Neuronal stem cell (in vitro differentiated cells): ENCODE measurements around the gene FBXW10.
"Not testable (repeated sequence)": the region's sequence is repeated elsewhere in the genome, so short reads cannot be mapped to it uniquely, and the experiment has no call there.

Experiments
- DNase-seq: peaks from one replicate; pipeline ENCODE4 v3.0.0-alpha.2; 2013; ENCODE audit warnings: low spot score
- H2AFZ ChIP-seq: one replicate; pipeline ENCODE4 v1.6.1; 2013; ENCODE audit warnings: mild to moderate bottlenecking, low read length, inconsistent platforms
- H2AK5ac ChIP-seq: 2 replicates; pipeline ENCODE4 v1.6.1; 2013; ENCODE audit warnings: low read depth, mild to moderate bottlenecking, inconsistent platforms, low read length, moderate library complexity, mixed read lengths
- H2BK120ac ChIP-seq: 2 replicates; pipeline ENCODE4 v1.6.1; 2013; ENCODE audit warnings: low read depth, mild to moderate bottlenecking, inconsistent platforms, low read length, moderate library complexity, mixed read lengths
- H2BK12ac ChIP-seq: one replicate; pipeline ENCODE4 v1.6.1; 2013; ENCODE audit warnings: low read length, inconsistent platforms
- H2BK15ac ChIP-seq: 2 replicates; pipeline ENCODE4 v1.6.1; 2013; ENCODE audit warnings: mild to moderate bottlenecking, low read length, inconsistent platforms, mixed read lengths
- H2BK5ac ChIP-seq: one replicate; pipeline ENCODE4 v1.6.1; 2013; ENCODE audit warnings: inconsistent platforms, mild to moderate bottlenecking, low read length, moderate library complexity
- H3K14ac ChIP-seq: one replicate; pipeline ENCODE4 v1.6.1; 2013; ENCODE audit warnings: low read length, inconsistent platforms
- H3K18ac ChIP-seq: 2 replicates; pipeline ENCODE4 v1.6.1; 2013; ENCODE audit warnings: low read length, inconsistent platforms
- H3K23ac ChIP-seq: 2 replicates; pipeline ENCODE4 v1.6.1; 2013; ENCODE audit warnings: low read depth, mild to moderate bottlenecking, mixed read lengths, low read length, inconsistent platforms; ENCODE audit not compliant: poor library complexity
- H3K27ac ChIP-seq: replicated peaks from 3 replicates; pipeline ENCODE4 v1.5.1; 2013; ENCODE audit warnings: low read length, inconsistent platforms
- H3K27me3 ChIP-seq, 3 experiments: 2 replicates each; pipeline ENCODE4 v1.6.1; 2013; ENCODE audit warnings: low read length in 3 of 3, mild to moderate bottlenecking in 2 of 3, inconsistent platforms in 1 of 3, low read depth in 1 of 3, mixed read lengths in 1 of 3, moderate library complexity in 1 of 3; ENCODE audit not compliant: control insufficient read depth in 3 of 3, insufficient read depth in 3 of 3
- H3K36me3 ChIP-seq, 2 donors: replicated peaks in 1 of 2; 2 replicates each; pipeline ENCODE4 v1.6.1; 2013; ENCODE audit warnings: low read length in 2 of 2; ENCODE audit not compliant: control insufficient read depth in 2 of 2, insufficient read depth in 2 of 2
- H3K4ac ChIP-seq: 2 replicates; pipeline ENCODE4 v1.6.1; 2013; ENCODE audit warnings: inconsistent platforms, mild to moderate bottlenecking, low read length, moderate library complexity
- H3K4me1 ChIP-seq, 2 donors: 1 replicate in 1 of 2; 2 replicates in 1 of 2; pipeline ENCODE4 v1.6.1; 2013; ENCODE audit warnings: low read length in 2 of 2, low read depth in 1 of 2; ENCODE audit not compliant: control insufficient read depth in 2 of 2, insufficient read depth in 1 of 2
- H3K4me2 ChIP-seq: one replicate; pipeline ENCODE4 v1.6.1; 2013; ENCODE audit warnings: mild to moderate bottlenecking, low read length, inconsistent platforms; ENCODE audit not compliant: insufficient read depth, poor library complexity, severe bottlenecking
- H3K4me3 ChIP-seq, 2 donors: 2 replicates each; pipeline ENCODE4 v1.5.1; 2013; ENCODE audit warnings: low read length in 2 of 2, mild to moderate bottlenecking in 2 of 2, inconsistent platforms in 1 of 2, moderate library complexity in 1 of 2
- H3K79me1 ChIP-seq: one replicate; pipeline ENCODE4 v1.6.1; 2013; ENCODE audit warnings: low read depth, mild to moderate bottlenecking, inconsistent platforms, low read length, moderate library complexity
- H3K9ac ChIP-seq: one replicate; pipeline ENCODE4 v1.6.1; 2013; ENCODE audit warnings: mild to moderate bottlenecking, low read depth, low read length, inconsistent platforms; ENCODE audit not compliant: poor library complexity
- H3K9me3 ChIP-seq, 2 donors: replicated peaks in 1 of 2; 2 replicates each; pipeline versions ENCODE3 to v1.6.1; 2013; ENCODE audit warnings: low read length in 2 of 2, mild to moderate bottlenecking in 2 of 2, inconsistent platforms in 1 of 2, low read depth in 1 of 2, mixed read lengths in 1 of 2, moderate library complexity in 1 of 2; ENCODE audit not compliant: control insufficient read depth in 2 of 2, insufficient read depth in 1 of 2
- H4K8ac ChIP-seq: one replicate; pipeline ENCODE4 v1.6.1; 2013; ENCODE audit warnings: low read depth, mild to moderate bottlenecking, inconsistent platforms, low read length, moderate library complexity
- H4K91ac ChIP-seq: one replicate; pipeline ENCODE4 v1.6.1; 2013; ENCODE audit warnings: low read length, low read depth, mild to moderate bottlenecking, inconsistent platforms; ENCODE audit not compliant: poor library complexity
- WGBS, 2 donors: extraction: QIAGEN DNeasy Blood & Tissue Kit; methylation state at CpG; one replicate each; pipeline ENCODE4 v1.1.7; 2013; ENCODE audit warnings: missing lambda C conversion rate in 2 of 2, mixed read lengths in 1 of 2; ENCODE audit not compliant: insufficient read length in 2 of 2, insufficient replicate concordance in 1 of 2; ENCODE audit errors: extremely low coverage in 2 of 2; 5-methylcytosine and 5-hydroxymethylcytosine counted together

Gene FBXW10

DNA sequence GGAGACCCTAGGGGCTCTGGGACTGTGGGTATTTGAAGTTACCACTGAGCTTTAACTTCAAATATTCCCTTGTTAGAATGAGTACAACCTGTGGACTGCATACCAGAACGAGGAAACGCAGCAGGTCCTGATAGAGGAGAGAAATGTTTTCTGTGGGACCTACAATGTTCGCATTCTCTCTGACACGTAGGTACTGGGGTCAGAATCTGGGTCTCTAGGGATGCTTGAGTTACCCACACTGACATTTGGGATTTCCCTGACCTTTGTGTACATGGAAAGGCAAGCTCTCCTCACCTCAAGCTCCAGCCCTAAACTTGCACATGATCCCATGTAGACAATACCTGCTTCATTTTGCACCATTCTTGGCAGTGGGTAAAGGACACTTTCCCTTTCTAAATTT lies 12.1 kb downstream of the FBXW10 start:
- not testable (repeated sequence) for H2BK12ac ChIP-seq, H2BK120ac ChIP-seq, H3K18ac ChIP-seq, H2AFZ ChIP-seq, H3K4me3 ChIP-seq, H3K27me3 ChIP-seq, H2BK15ac ChIP-seq, H3K9ac ChIP-seq, H2BK5ac ChIP-seq, H4K91ac ChIP-seq, DNase-seq, H2AK5ac ChIP-seq, H3K27ac ChIP-seq, H3K4ac ChIP-seq, H3K23ac ChIP-seq, H3K4me2 ChIP-seq, H3K4me1 ChIP-seq, H4K8ac ChIP-seq, H3K9me3 ChIP-seq, H3K36me3 ChIP-seq, H3K14ac ChIP-seq, H3K79me1 ChIP-seq
- WGBS, 2 donors: no CpG with 5 or more reads among the region's 4 CpGs

DNA sequence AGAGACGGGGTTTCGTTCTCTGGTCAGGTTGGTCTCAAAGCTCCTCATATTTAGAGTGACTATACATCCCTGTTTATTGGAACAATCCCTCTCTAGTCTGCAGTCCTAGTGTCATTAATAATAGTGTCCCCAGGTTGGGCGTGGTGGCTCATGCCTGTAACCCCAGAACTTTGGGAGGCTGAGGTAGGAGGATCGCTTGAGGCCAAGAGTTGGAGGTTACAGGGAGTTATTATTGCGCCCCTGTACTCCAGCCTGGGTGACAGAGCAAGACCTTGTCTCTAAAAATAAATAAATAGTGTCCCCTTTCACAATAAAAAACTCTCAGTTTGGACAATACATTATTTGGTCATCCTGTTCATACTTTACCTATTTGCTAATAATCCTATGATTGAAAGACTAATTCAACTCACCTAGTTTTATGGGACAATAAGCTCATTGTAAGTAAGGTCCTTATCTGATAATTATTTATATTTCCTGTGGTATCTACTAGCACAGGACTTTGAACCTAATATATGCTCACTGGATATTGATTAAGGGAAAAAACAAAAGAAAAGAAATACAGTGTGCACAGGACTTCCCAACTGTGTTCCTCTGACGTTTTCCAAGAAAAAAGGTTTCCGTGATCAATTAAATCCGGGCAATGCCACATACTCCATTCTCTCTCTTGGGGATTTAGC lies 13.7 kb downstream of the FBXW10 start:
- H3K79me1 ChIP-seq, H4K8ac ChIP-seq, H3K36me3 ChIP-seq, H2BK12ac ChIP-seq, H3K4me2 ChIP-seq, H3K9me3 ChIP-seq, H3K4me3 ChIP-seq, DNase-seq, H3K4me1 ChIP-seq, H2BK15ac ChIP-seq, H2BK120ac ChIP-seq, H2AK5ac ChIP-seq, H2BK5ac ChIP-seq, H3K27ac ChIP-seq, H3K23ac ChIP-seq, H3K27me3 ChIP-seq, H3K9ac ChIP-seq, H3K18ac ChIP-seq, H4K91ac ChIP-seq, H2AFZ ChIP-seq, H3K4ac ChIP-seq, H3K14ac ChIP-seq: not testable (repeated sequence)
- WGBS, 2 donors: no CpG with 5 or more reads among the region's 8 CpGs

DNA sequence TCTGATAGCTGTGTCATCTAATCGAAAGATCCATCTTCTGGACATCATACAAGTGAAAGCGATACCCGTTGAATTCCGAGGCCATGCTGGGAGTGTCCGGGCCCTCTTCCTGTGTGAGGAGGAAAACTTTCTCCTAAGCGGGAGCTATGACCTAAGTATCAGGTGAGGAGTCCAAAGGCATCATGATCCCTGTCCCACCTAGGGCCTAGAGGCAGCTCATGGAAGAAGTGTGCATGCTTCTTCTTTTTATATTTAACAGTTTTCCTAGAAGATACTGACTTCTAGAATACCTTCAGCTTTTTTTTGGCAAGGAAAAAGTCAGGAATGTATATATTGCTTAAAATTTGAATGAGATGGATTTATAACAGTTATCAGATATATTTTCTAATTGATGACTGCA lies 14.5 kb downstream of the FBXW10 start:
- no CpG with 5 or more reads among the region's 6 CpGs for WGBS, 2 donors
- not testable (repeated sequence) for H3K27ac ChIP-seq

DNA sequence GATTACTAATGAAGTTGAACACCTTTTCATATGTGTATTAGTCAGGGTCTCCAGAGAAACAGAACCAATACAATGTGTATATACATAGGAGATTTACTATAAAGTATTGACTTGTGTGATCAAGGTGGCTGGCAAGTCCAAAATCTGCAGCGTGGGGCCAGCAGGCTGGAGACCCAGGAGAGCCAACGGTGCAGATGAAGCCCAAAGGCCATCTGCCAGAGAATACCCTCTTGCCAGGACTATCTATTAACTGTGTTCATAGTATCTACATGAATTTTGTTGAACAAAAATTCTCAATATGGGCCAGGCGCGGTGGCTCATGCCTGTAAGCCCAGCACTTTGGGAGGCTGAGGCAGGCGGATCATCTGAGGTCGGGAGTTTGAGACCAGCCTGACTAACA lies 16.4 kb downstream of the FBXW10 start:
- not testable (repeated sequence) for H2AFZ ChIP-seq, H3K9ac ChIP-seq, H3K4me1 ChIP-seq, H3K4ac ChIP-seq, H2AK5ac ChIP-seq, H2BK120ac ChIP-seq, H2BK15ac ChIP-seq, H3K9me3 ChIP-seq, H3K23ac ChIP-seq, H3K27ac ChIP-seq, H3K27me3 ChIP-seq, H3K4me2 ChIP-seq, H2BK5ac ChIP-seq, H3K14ac ChIP-seq, H3K18ac ChIP-seq, H3K4me3 ChIP-seq, H3K79me1 ChIP-seq, H4K91ac ChIP-seq, DNase-seq, H2BK12ac ChIP-seq, H4K8ac ChIP-seq, H3K36me3 ChIP-seq
- no CpG with 5 or more reads among the region's 6 CpGs for WGBS, 2 donors

More for the DNA sequence above, 14.5 kb downstream of the FBXW10 start:
- not testable (repeated sequence) for H4K8ac ChIP-seq, H3K4me3 ChIP-seq, H2BK12ac ChIP-seq, H2AK5ac ChIP-seq, H2AFZ ChIP-seq, H3K36me3 ChIP-seq, H3K23ac ChIP-seq, H2BK15ac ChIP-seq, H3K79me1 ChIP-seq, H3K4me1 ChIP-seq, H3K18ac ChIP-seq, DNase-seq, H2BK120ac ChIP-seq, H3K14ac ChIP-seq, H3K9ac ChIP-seq, H3K4me2 ChIP-seq, H3K27me3 ChIP-seq, H2BK5ac ChIP-seq, H3K4ac ChIP-seq, H3K9me3 ChIP-seq, H4K91ac ChIP-seq
